Nephron progenitor cell (in vitro differentiated cells): ENCODE measurements around the gene STOML2.
A peak's percentile ranks its signal among the peaks of the same experiment; 100 is the strongest.

Source experiments
- DNase-seq: peaks from one replicate; pipeline ENCODE4 v3.0.0; 2021
- H3K27ac Mint-ChIP-seq: 2 replicates; pipeline ENCODE4 v1.8.0; 2021; ENCODE audit warnings: mild to moderate bottlenecking, moderate library complexity, mixed read lengths
- H3K27me3 Mint-ChIP-seq: 2 replicates; pipeline ENCODE4 v1.8.0; 2021; ENCODE audit warnings: mild to moderate bottlenecking, low read depth, mixed read lengths; ENCODE audit not compliant: poor library complexity
- H3K36me3 Mint-ChIP-seq: 2 replicates; pipeline ENCODE4 v1.8.0; 2021; ENCODE audit warnings: low read depth, mixed read lengths
- H3K4me1 Mint-ChIP-seq: 2 replicates; pipeline ENCODE4 v1.8.0; 2021; ENCODE audit warnings: mixed read lengths
- H3K4me3 Mint-ChIP-seq: 2 replicates; pipeline ENCODE4 v1.8.0; 2021; ENCODE audit warnings: mild to moderate bottlenecking, moderate library complexity, mixed read lengths
- H3K9me3 Mint-ChIP-seq: 2 replicates; pipeline ENCODE4 v1.8.0; 2021; ENCODE audit warnings: mild to moderate bottlenecking, moderate library complexity, mixed read lengths
- TF ChIP-seq, protein P1 (sequence below): fragments of 200-600 bp; sonication (generic); IDR thresholded peaks from 2 replicates; pipeline ENCODE4 v1.5.0; 2021; ENCODE audit warnings: antibody characterized with exemption

The STOML2 gene

DNA sequence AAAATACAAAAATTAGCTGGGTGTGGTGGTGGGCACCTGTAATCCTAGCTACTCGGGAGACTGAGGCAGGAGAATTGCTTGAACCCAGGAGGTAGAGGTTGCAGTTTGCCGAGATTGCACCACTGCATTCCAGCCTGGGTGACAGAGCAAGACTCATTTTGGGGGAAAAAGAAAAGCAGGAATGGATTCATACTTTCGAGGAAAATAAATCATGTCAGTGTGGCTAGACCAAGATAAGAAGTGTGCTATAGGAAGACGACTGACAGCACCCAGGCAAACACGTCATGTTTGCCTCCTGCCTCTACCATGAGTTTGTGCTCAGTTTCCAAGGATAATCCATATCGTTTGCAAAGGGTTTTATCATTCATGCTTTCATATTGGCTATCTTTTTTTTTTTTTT lies 32.0 kb upstream of the STOML2 start:
- Mint-ChIP-seq H3K27me3 (peaks cover 8% of the 10 kb centered on the region), H3K4me3 (no peak overlapping the region), H3K27ac (no peak overlapping the region), H3K4me1 (no peaks in the 10 kb centered on the region), H3K36me3 (no peaks in the 10 kb centered on the region), H3K9me3 (peaks cover 55% of the 10 kb centered on the region)
- DNase-seq = no peak
- TF ChIP-seq, protein P1, sequence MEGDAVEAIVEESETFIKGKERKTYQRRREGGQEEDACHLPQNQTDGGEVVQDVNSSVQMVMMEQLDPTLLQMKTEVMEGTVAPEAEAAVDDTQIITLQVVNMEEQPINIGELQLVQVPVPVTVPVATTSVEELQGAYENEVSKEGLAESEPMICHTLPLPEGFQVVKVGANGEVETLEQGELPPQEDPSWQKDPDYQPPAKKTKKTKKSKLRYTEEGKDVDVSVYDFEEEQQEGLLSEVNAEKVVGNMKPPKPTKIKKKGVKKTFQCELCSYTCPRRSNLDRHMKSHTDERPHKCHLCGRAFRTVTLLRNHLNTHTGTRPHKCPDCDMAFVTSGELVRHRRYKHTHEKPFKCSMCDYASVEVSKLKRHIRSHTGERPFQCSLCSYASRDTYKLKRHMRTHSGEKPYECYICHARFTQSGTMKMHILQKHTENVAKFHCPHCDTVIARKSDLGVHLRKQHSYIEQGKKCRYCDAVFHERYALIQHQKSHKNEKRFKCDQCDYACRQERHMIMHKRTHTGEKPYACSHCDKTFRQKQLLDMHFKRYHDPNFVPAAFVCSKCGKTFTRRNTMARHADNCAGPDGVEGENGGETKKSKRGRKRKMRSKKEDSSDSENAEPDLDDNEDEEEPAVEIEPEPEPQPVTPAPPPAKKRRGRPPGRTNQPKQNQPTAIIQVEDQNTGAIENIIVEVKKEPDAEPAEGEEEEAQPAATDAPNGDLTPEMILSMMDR = no peak

DNA sequence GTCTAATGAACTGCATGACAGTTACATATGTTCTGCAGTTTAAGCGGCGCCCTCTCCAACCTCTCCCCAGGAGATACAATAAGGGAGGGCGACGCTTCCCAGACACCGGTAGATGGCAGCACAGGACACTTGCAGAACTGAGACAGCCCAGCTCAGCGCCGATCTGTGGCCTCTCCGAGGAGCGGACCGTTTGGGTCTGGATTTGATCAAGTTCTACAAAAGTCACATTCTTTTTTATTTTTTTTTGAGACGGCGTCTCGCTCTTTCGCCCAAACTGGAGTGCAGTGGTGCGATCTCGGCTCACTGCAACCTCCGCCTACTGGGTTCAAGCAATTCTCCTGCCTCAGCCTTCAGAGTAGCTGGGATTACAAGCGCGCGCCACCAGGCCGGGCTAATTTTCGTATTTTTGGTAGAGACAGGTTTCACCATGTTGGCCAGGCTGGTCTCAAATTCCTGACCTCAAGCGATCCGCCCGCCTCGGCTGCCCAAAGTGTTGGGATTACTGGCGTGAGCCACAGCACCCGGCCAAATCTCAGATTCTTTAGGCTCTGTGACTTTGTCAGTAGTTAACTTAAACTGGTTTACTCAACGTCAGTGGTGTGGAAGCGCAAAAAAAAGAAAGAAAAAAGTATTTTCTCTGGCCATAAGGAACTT lies 14.1 kb upstream of the STOML2 start:
- DNase-seq = peak; percentile 89
- peaks cover 46% of the 10 kb centered on the region for H3K4me1 Mint-ChIP-seq
- H3K4me3 Mint-ChIP-seq = peak overlapping the region; percentile 96

DNA sequence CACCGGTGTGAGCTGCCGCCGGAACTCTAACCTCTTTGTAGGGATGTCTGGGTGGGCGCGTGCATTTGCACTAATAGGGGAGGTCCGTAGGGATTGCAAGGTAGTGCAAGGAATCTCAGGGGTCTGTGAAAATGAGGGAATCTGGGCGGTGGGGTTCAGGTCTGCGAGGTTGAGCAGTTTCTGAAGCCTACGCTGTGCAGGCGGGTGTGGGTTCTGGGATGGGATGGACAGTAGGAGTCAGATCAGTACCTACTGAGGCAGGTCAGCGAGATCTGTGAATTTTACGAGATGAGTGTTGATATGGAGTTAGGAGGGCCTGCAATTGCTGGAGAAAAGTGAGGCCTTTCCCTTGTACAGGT lies 13.6 kb upstream of the STOML2 start:
- Mint-ChIP-seq H3K27ac (peak overlapping the region; percentile 99), H3K4me1 (peaks cover 50% of the 10 kb centered on the region), H3K36me3 (peaks cover 4% of the 10 kb centered on the region), H3K4me3 (peak overlapping the region; percentile 96), H3K9me3 (no peaks in the 10 kb centered on the region), H3K27me3 (peaks cover 8% of the 10 kb centered on the region)
- no peak for DNase-seq
- TF ChIP-seq, protein P1 = no peak

More for the DNA sequence above, 14.1 kb upstream of the STOML2 start:
- peaks cover 4% of the 10 kb centered on the region for H3K36me3 Mint-ChIP-seq
- H3K27me3 Mint-ChIP-seq = peaks cover 8% of the 10 kb centered on the region
- no peaks in the 10 kb centered on the region for H3K9me3 Mint-ChIP-seq
- H3K27ac Mint-ChIP-seq = peak overlapping the region; percentile 99
- TF ChIP-seq, protein P1 = peak; percentile 91

DNA sequence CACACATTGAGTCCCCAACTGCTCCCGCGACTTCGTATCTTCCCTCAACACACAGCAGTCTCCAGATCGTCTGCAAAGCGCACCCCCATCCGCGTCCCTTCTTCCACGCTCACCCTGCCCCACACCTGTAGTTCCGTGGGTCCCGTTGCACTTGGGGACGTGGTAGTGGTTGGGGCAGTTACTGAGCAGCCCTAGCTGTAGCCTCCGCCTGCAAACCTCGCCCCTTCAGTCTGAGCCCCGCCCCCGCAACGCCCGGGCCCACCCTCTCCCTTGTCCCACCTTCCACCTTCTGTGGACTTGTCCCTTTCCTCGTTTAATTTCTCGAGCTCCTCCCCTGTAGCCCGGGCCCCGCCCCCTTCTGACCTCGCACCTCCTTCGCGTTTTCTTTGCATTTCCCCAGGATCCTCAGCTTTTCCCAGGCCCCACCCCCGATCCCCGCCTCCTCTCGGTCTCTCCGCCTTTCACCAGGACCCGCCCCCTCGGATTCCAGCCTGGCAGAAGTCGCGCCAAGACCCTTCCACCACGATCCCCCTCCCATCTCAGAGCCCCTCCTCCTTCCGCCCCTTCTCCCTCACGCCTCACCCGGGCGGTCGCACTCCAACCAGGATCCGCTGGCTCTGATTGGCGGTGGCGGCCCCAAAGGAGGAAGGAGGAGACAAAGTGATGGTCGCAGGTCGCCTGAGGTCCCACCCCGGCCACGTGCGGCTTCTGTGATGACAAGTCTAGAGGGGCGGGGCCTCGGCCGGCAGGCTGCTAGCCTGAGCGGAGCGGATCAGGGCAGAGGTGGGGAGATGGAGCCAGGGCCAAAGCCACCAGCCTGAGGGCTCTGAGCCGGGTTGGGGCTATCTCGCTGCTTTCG lies 13.0 kb upstream of the STOML2 start, which contains the start of gene ATOSB:
TSS of gene ATOSB (minus strand) at position 183 of the 859 bp plus-strand sequence. CDS start 7,588 bp downstream, outside the sequence.
- Mint-ChIP-seq H3K4me3 (peak within 1 kb of the TSS; percentile 96), H3K4me1 (peaks cover 54% of the 10 kb centered on the region), H3K27me3 (peaks cover 8% of the 10 kb centered on the region), H3K36me3 (peaks cover 4% of the 10 kb centered on the region), H3K9me3 (no peaks in the 10 kb centered on the region), H3K27ac (peak within 1 kb of the TSS; percentile 99)
- DNase-seq = peak; percentile 100
- TF ChIP-seq, protein P1 = no peak

DNA sequence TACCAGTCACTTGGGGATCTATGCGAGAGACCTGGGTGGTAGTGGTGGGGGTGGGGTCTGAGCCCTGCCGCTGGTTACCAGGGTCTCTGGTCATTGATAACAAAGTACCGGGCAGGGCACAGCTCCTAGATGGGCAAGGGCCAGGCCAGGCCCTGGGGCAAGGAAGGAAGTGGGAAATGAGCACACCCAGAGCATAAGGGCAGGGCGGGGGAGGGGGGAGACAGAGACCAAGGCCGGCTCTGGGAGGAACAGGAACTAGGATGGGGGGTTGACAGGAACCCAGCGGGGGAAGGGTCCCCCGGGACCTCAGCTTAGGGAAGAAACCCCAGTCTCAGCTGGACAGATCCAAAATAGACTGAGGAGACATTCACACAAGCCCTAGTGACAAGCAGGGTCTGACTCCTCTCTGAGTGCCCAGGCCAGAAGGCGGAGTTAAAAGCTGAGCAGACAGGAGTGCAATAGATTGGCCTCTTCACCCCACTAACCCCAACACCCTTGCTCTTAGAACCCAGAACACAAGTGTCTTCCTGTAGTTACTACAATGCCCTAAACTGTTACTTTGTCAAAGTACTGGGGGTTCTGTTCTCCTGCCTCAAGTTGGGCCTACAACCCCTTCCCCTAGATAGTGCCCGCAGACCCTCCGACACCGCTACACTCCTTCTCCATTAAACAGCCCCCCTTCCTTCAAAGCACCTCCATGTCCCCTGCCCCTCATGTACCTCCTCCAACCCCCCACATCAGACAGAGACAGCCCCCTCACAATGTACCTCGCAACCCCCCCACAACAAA lies 12.1 kb upstream of the STOML2 start:
- Mint-ChIP-seq H3K9me3 (no peaks in the 10 kb centered on the region), H3K27ac (peak overlapping the region; percentile 99), H3K27me3 (peaks cover 8% of the 10 kb centered on the region), H3K4me3 (peak overlapping the region; percentile 96), H3K36me3 (peaks cover 4% of the 10 kb centered on the region), H3K4me1 (peaks cover 62% of the 10 kb centered on the region)
- peak; percentile 34 for DNase-seq
- TF ChIP-seq, protein P1 = no peak
